GM23338 (cell line): Measurements from ENCODE around the gene WDR20.

ENCODE experiments used
- CREB1 ChIP-seq: fragments of 250-450 bp; sonication (Bioruptor Pico); IDR thresholded peaks from 2 replicates; pipeline ENCODE4 v1.5.0; 2020; ENCODE audit warnings: low read depth, mild to moderate bottlenecking, moderate library complexity
- EZH2 ChIP-seq: fragments of 200-600 bp; sonication (generic); IDR thresholded peaks from one replicate; pipeline ENCODE4 v1.8.0; 2017; ENCODE audit warnings: antibody characterized with exemption, mild to moderate bottlenecking, low read depth; ENCODE audit not compliant: unreplicated experiment
- EZH2phosphoT487 ChIP-seq: fragments of 200-600 bp; sonication (generic); IDR thresholded peaks from one replicate; pipeline ENCODE4 v1.8.1; 2018; ENCODE audit warnings: antibody characterized with exemption; ENCODE audit not compliant: unreplicated experiment
- POLR2AphosphoS5 ChIP-seq: IDR thresholded peaks from 2 replicates; pipeline ENCODE4 v1.6.1; 2016; ENCODE audit warnings: antibody characterized with exemption, low read depth
- STAT1 ChIP-seq: IDR thresholded peaks from one replicate; pipeline ENCODE4 v1.6.1; 2016; ENCODE audit warnings: antibody characterized with exemption; ENCODE audit not compliant: unreplicated experiment
- TF ChIP-seq, protein P1 (sequence below), 2 experiments: fragments of 200-600 bp in 1 of 2; sonication (generic) in 1 of 2; conservative IDR thresholded peaks; 2 replicates each; pipeline versions ENCODE4 v1.5.1 to v1.6.1; 2016 to 2017; ENCODE audit warnings: antibody characterized with exemption in 2 of 2, low read depth in 2 of 2, mild to moderate bottlenecking in 2 of 2, moderate library complexity in 1 of 2
- TF ChIP-seq, protein P2 (sequence below): IDR thresholded peaks from one replicate; pipeline ENCODE4 v1.6.1; 2018; ENCODE audit warnings: antibody characterized with exemption; ENCODE audit not compliant: unreplicated experiment

DNA sequence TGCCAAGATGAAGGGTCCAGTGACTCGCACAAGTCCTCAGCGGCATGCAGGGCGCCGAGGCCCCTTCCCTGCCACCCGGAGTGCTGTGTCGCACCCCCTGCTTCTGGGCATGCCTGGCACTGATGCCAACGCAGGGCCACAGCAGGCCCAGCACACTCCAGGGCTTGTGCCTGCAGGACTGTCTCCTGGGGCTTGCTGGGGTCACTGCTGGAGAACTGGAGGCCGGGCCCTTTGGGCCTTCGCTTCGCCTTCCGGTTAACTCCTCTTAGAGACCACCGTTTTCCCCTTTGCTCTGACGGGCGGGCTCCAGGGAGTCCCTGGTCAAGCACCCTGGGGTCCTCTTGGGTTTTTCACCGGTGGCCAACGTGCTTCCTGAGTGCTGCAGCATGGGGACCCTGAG lies 79.6 kb downstream of the WDR20 start:
- TF ChIP-seq, protein P1, sequence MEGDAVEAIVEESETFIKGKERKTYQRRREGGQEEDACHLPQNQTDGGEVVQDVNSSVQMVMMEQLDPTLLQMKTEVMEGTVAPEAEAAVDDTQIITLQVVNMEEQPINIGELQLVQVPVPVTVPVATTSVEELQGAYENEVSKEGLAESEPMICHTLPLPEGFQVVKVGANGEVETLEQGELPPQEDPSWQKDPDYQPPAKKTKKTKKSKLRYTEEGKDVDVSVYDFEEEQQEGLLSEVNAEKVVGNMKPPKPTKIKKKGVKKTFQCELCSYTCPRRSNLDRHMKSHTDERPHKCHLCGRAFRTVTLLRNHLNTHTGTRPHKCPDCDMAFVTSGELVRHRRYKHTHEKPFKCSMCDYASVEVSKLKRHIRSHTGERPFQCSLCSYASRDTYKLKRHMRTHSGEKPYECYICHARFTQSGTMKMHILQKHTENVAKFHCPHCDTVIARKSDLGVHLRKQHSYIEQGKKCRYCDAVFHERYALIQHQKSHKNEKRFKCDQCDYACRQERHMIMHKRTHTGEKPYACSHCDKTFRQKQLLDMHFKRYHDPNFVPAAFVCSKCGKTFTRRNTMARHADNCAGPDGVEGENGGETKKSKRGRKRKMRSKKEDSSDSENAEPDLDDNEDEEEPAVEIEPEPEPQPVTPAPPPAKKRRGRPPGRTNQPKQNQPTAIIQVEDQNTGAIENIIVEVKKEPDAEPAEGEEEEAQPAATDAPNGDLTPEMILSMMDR (conservative IDR thresholded peaks at IDR 0.05; ENCODE audit: low read depth in 2 of 2) = no peak
- TF ChIP-seq POLR2AphosphoS5 = no peak
- TF ChIP-seq EZH2 = no peak
- no peak for TF ChIP-seq CREB1
- no peak for TF ChIP-seq EZH2phosphoT487
- TF ChIP-seq, protein P2, sequence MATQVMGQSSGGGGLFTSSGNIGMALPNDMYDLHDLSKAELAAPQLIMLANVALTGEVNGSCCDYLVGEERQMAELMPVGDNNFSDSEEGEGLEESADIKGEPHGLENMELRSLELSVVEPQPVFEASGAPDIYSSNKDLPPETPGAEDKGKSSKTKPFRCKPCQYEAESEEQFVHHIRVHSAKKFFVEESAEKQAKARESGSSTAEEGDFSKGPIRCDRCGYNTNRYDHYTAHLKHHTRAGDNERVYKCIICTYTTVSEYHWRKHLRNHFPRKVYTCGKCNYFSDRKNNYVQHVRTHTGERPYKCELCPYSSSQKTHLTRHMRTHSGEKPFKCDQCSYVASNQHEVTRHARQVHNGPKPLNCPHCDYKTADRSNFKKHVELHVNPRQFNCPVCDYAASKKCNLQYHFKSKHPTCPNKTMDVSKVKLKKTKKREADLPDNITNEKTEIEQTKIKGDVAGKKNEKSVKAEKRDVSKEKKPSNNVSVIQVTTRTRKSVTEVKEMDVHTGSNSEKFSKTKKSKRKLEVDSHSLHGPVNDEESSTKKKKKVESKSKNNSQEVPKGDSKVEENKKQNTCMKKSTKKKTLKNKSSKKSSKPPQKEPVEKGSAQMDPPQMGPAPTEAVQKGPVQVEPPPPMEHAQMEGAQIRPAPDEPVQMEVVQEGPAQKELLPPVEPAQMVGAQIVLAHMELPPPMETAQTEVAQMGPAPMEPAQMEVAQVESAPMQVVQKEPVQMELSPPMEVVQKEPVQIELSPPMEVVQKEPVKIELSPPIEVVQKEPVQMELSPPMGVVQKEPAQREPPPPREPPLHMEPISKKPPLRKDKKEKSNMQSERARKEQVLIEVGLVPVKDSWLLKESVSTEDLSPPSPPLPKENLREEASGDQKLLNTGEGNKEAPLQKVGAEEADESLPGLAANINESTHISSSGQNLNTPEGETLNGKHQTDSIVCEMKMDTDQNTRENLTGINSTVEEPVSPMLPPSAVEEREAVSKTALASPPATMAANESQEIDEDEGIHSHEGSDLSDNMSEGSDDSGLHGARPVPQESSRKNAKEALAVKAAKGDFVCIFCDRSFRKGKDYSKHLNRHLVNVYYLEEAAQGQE = no peak
- no peak for TF ChIP-seq STAT1
